GM21529 (cell line): ENCODE measurements around the gene POLD1.
"Not testable (repeated sequence)": the region's sequence is repeated elsewhere in the genome, so short reads cannot be mapped to it uniquely, and the experiment has no call there.

Experiments used
- ATAC-seq: cut with Tn5 transposase; IDR thresholded peaks from one replicate; pipeline ENCODE4 v1.9.1; 2021; ENCODE audit not compliant: unreplicated experiment

POLD1 gene

DNA sequence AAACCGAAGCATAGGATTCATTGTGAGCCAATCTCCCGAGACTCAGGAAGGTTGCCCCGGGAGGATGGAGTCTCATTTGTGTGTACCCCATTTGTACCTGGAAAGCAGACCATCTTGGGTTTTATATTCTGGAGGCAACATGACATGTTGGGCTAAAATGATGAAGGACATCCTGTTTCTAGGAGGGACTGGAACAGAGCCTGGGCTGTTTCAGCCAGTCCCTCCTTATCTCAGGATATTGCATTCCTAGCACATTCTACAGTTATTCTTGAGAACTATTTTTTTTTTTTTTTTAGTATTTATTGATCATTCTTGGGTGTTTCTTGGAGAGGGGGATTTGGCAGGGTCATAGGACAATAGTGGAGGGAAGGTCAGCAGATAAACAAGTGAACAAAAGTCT is 6.1 kb downstream of the POLD1 start:
- not testable (repeated sequence) for ATAC-seq

DNA sequence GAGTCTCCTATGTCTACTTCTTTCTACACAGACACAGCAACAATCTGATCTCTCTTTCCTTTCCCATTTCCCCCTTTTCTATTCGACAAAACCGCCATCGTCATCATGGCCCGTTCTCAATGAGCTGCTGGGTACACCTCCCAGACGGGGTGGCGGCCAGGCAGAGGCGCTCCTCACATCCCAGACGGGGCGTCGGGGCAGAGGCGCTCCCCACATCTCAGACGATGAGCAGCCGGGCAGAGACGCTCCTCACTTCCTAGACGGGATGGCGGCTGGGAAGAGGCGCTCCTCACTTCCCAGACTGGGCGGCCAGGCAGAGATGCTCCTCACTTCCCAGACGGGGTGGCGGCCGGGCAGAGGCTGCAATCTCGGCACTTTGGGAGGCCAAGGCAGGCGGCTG is 6.8 kb downstream of the POLD1 start:
- ATAC-seq = not testable (repeated sequence)

- no peak for ATAC-seq
Measured at GRCh38 chr19:50392759-50393158, 8.6 kb downstream of the POLD1 start.

DNA sequence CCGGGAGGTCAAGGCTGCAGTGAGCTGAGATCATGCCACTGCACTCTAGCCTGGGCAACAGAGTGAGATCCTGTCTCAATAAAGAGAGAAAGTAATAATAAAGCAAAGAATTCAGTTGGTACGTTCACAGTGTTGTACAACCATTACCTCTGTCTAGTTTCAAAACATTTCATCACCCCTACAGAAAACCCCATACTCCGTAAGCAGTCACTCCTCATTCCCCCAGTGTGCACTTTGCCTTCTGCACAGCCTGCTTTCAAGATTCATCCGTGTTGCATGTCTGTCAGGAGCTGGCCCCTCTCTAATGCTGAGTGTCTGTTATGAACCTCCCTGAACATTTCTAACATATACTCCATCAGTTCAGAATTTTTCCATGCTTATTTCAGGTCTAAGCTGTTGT is 9.4 kb downstream of the POLD1 start:
- ATAC-seq = no peak

- ATAC-seq = no peak
Measured at GRCh38 chr19:50394017-50394416, 9.9 kb downstream of the POLD1 start.

- no peak for ATAC-seq
Measured at GRCh38 chr19:50398675-50399367, 14.7 kb downstream of the POLD1 start.

GRCh38 chr19:50399368-50399745 is 15.2 kb downstream of the POLD1 start:
- no peak for ATAC-seq

DNA sequence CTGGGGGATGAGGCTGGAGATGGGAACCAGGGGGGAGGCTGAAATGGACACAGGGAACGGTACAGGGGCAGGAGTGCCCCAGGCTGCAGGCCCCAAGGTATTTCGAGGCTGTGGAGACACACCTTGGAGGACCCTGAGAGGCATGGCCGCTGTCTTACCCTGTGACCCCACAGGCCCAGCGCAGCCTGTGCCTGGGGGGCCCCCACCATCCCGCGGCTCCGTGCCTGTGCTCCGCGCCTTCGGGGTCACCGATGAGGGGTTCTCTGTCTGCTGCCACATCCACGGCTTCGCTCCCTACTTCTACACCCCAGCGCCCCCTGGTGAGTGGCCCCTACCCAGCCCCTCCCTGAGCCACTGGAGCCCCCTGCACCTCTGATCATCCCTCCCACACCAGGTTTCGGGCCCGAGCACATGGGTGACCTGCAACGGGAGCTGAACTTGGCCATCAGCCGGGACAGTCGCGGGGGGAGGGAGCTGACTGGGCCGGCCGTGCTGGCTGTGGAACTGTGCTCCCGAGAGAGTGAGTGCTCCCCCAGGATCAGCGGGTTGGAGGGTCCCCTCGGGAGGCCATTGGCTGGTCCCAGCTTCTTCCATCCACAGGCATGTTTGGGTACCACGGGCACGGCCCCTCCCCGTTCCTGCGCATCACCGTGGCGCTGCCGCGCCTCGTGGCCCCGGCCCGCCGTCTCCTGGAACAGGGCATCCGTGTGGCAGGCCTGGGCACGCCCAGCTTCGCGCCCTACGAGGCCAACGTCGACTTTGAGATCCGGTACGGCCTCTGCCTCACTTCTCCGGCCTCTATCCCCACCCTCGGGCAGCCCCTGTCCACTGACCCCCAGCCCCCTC is 17.7 kb downstream of the POLD1 start:
- no peak for ATAC-seq

DNA sequence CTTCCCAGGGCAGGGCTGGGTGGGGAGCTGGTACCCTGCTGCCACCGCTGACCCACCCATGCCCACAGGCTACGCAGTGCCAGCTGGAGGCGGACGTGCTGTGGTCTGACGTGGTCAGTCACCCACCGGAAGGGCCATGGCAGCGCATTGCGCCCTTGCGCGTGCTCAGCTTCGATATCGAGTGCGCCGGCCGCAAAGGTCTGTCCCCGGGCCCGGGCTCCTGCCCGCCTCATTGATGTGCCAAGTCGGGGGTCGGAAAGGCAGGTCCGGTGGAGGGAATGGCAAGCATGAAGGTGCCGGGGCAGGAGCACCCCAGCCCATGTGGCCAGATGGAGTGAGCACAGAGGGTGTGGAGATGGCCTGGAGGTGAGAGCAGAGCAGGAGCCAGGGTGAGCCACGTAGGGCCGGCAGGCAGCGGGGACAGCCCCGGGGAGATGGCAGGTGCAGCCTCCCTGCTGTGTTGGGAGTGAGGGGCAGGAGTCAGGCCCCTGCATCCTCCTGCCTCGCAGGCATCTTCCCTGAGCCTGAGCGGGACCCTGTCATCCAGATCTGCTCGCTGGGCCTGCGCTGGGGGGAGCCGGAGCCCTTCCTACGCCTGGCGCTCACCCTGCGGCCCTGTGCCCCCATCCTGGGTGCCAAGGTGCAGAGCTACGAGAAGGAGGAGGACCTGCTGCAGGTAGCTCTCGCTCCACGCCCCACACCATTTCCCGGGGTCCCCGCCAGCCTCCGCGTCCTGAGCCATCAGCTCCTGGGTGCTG is 18.6 kb downstream of the POLD1 start:
- ATAC-seq = no peak

DNA sequence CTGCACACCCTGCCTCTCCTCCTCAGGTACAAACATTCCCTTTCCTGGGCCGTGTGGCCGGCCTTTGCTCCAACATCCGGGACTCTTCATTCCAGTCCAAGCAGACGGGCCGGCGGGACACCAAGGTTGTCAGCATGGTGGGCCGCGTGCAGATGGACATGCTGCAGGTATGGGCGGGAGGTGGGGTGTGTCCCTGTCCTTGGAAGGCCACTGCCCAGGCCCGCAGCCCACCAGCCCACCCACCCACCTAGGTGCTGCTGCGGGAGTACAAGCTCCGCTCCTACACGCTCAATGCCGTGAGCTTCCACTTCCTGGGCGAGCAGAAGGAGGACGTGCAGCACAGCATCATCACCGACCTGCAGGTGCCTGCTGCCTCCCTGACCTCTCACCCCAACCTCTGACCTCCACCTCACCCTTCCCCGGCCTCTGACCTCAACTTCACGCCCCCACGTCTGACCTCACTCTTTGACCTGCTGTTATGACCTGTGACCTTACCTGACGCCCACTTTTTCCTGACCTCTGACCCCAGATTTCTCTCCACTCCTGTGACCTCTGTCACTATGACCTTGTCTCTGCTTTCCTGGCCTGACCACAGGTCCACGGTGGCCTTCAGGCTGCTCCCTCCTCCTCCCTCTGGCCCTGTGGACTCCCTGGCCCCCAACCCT is 22.1 kb downstream of the POLD1 start:
- no peak for ATAC-seq

DNA sequence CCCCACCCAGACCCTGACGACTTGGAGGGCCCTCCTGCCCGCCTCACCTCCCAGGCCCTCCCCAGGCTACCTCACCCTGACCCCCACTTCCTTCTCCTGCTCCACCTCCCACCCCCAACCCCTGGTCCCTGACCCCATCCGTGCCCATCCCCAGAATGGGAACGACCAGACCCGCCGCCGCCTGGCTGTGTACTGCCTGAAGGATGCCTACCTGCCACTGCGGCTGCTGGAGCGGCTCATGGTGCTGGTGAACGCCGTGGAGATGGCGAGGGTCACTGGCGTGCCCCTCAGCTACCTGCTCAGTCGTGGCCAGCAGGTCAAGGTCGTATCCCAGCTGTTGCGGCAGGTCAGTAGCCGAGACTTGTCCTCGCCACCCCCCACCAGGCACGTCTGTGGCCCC is 22.7 kb downstream of the POLD1 start:
- no peak for ATAC-seq

DNA sequence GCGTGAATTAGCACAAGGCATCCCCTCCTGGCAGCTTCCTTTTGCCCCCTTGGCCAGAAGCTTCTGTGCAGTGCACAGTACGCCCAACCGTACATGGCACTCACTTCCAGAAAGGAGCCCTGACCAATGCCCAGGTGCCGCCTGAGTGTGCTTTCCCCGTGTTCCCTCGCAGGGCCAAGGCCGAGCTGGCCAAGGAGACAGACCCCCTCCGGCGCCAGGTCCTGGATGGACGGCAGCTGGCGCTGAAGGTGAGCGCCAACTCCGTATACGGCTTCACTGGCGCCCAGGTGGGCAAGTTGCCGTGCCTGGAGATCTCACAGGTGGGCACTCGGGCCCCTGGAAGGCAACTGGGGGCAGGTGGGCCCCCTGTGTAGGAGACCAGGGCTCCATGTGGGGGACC is 25.2 kb downstream of the POLD1 start:
- ATAC-seq = no peak

- no peak for ATAC-seq
Measured at GRCh38 chr19:50410109-50410508, 26.0 kb downstream of the POLD1 start.

GRCh38 chr19:50412419-50412818 is 28.3 kb downstream of the POLD1 start:
- ATAC-seq = no peak

DNA sequence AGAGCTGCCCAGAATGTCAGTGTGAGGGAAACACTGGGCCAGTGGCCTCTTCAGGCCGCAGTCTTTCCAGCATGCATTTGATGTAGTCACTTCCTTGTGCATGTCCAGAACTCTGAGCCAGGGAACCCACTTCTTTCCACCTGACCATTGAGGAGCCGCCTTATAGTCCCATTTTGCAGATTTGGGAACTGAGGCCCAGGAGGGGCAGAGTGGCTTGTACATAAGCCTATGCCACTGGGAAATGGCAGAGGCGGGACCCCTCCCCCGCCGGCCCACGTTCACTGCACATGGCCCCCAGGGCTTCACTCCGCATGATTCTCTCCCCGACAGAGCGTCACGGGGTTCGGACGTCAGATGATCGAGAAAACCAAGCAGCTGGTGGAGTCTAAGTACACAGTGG is 28.9 kb downstream of the POLD1 start:
- no peak for ATAC-seq

GRCh38 chr19:50413531-50413930 is 29.4 kb downstream of the POLD1 start:
- ATAC-seq = no peak

- peak; percentile 33 for ATAC-seq
Measured at GRCh38 chr19:50414864-50415660, 30.9 kb downstream of the POLD1 start.

- ATAC-seq = peak; percentile 47
Measured at GRCh38 chr19:50415661-50416033, 31.5 kb downstream of the POLD1 start.

DNA sequence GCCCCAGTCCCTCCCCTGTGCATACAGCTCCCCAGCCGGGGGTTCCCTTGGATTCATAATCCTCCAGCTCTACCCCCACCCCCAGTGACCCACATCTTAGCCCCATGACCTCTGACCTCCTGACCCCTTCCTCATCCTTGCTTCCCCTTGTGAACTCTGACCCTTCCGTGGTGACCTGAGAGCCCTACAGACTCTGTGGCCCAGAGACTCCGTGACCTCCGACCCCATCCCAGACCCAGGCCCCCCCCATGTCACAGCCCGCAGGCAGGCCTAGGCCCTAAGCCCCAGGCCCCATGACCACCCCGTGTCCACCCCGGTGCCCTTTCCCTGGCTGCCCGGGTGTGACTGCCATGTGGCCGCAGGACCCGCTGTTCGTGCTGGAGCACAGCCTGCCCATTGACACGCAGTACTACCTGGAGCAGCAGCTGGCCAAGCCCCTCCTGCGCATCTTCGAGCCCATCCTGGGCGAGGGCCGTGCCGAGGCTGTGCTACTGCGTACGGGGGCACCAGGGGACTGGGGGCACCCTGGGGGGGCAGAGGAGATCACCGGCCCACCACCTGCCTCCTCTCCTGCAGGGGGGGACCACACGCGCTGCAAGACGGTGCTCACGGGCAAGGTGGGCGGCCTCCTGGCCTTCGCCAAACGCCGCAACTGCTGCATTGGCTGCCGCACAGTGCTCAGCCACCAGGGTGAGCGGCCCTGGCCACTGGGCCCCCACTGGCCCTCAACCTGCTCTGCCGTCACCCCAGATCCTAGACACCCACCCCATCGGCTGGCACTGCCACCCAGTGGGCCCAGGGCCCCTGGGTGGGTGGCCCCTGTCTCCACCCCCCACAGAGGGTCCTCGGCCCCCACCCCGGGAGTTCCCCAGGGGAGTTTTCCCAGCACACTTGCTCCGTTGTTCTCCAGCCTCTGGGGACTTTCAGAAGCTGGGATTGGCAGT is 32.2 kb downstream of the POLD1 start:
- ATAC-seq = no peak
